Astrocyte (in vitro differentiated cells and primary cell): ENCODE data around the gene DNAJB1.

ENCODE experiments used
- CTCF ChIP-seq: IDR thresholded peaks from 2 replicates; pipeline ENCODE4 v1.5.1; 2011; ENCODE audit warnings: low read depth, mild to moderate bottlenecking, inconsistent platforms, low read length, moderate library complexity; ENCODE audit not compliant: insufficient read depth
- EZH2 ChIP-seq: IDR thresholded peaks from 2 replicates; pipeline ENCODE4 v1.6.1; 2012; ENCODE audit warnings: mild to moderate bottlenecking, low read length, inconsistent platforms; ENCODE audit not compliant: insufficient read depth

GRCh38 chr19:14566712-14567077 lies 48.5 kb upstream of the DNAJB1 start:
- TF ChIP-seq CTCF (no peak), EZH2 (no peak)
